ENCODE measurements around the gene PIEZO2. TPM values are rescaled to one million over a fixed set of nuclear protein-coding genes. Genes with fewer than 3 reads are reported as not detected.

PIEZO2 gene
- total RNA-seq, 4 donors from 2014 or later = 0.68 to 2.2 (median 1.1) TPM

DNA sequence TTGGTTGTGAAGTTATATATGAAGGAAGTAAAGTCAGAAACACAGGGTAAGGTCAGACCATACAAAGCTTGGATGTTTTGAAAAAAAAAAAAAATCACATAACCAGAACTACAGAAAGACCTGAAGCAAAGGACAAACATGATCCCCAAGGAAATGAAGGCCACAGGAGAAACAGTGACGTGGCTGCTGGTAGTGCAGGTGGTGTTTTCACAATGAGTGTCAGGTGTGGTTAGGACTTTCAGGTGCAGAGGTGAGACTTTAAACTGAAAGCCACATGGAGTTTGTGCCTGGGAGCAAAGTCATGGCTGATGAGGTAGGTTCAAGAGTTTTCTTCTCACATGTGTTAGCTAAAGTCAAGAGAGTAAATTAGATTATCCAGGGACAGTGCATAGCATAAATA, 270.7 kb downstream of the PIEZO2 start:
- Histone ChIP-seq H3K36me3 (no peaks in the 10 kb centered on the region), H3K4me3 (no peak overlapping the region), H3K27me3 (no peaks in the 10 kb centered on the region), H3K27ac (no peak overlapping the region), H3K9me3 (no peaks in the 10 kb centered on the region), H3K4me1 (no peaks in the 10 kb centered on the region)
- DNase-seq (ENCODE audit: low spot score in 2 of 2) = no peak
- TF ChIP-seq, protein P1, sequence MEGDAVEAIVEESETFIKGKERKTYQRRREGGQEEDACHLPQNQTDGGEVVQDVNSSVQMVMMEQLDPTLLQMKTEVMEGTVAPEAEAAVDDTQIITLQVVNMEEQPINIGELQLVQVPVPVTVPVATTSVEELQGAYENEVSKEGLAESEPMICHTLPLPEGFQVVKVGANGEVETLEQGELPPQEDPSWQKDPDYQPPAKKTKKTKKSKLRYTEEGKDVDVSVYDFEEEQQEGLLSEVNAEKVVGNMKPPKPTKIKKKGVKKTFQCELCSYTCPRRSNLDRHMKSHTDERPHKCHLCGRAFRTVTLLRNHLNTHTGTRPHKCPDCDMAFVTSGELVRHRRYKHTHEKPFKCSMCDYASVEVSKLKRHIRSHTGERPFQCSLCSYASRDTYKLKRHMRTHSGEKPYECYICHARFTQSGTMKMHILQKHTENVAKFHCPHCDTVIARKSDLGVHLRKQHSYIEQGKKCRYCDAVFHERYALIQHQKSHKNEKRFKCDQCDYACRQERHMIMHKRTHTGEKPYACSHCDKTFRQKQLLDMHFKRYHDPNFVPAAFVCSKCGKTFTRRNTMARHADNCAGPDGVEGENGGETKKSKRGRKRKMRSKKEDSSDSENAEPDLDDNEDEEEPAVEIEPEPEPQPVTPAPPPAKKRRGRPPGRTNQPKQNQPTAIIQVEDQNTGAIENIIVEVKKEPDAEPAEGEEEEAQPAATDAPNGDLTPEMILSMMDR (IDR thresholded peaks at IDR 0.05) = no peak
- no peak for TF ChIP-seq POLR2A (IDR thresholded peaks at IDR 0.05)
- 87% methylated on average over 1 of the region's 1 CpG for WGBS

DNA sequence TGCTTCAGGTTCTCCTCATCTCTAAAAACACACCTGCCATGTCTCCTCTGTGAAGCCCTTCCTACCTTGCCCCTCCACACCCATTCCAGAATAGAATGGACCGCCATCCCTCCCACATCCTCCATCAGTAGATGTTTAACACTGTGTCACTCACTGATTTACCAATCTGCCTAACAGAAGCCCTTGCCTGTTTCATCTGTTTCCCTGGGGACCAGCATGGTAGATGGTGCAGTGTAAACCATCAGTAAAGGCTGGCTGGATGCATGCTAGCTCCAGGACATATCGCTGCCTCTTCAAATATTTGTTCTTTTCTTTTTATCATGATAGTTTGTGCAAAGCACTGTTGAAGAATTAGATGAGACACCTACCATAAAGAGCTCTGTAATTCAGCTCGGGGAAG, 271.4 kb downstream of the PIEZO2 start:
- H3K27ac ChIP-seq = no peak overlapping the region
- WGBS = 88% methylated on average over 3 of the region's 3 CpGs
- no peak for TF ChIP-seq EP300 (IDR thresholded peaks at IDR 0.05)
- no peak for TF ChIP-seq POLR2AphosphoS5 (IDR thresholded peaks at IDR 0.05)
- no peak for TF ChIP-seq POLR2A (IDR thresholded peaks at IDR 0.05)

DNA sequence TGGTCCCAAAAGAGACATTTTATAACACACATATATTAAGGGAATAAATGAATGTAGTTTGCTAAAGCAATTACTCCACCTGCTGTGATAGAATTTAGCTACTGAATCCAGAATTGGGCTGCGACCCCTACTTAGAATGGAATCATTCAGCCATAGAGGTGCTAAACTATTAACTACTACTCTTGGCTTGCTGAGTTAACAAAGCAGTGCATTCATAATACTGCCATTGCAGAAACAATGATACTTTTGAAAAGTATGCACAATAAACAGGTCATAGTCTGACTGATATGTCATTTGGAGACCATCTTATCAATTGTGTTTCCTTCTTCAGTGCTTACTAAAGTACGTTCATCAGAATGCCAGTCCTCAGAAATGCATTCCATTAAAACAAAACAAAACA, 273.6 kb downstream of the PIEZO2 start:
- Histone ChIP-seq H3K4me3 (no peak overlapping the region), H3K4me1 (no peaks in the 10 kb centered on the region), H3K36me3 (no peaks in the 10 kb centered on the region), H3K27me3 (no peaks in the 10 kb centered on the region), H3K9me3 (no peaks in the 10 kb centered on the region), H3K27ac (no peak overlapping the region)
- DNase-seq (ENCODE audit: low spot score in 2 of 2) = no peak
- 70% methylated on average over 2 of the region's 2 CpGs for WGBS
- no peak for TF ChIP-seq EP300 (IDR thresholded peaks at IDR 0.05)
- no peak for TF ChIP-seq POLR2AphosphoS5 (IDR thresholded peaks at IDR 0.05)
- TF ChIP-seq, protein P1 (IDR thresholded peaks at IDR 0.05) = no peak

More for the DNA sequence above, 271.4 kb downstream of the PIEZO2 start:
- H3K9me3 ChIP-seq = no peaks in the 10 kb centered on the region
- H3K36me3 ChIP-seq = no peaks in the 10 kb centered on the region
- H3K4me3 ChIP-seq = no peak overlapping the region
- DNase-seq (ENCODE audit: low spot score in 2 of 2) = no peak
- H3K4me1 ChIP-seq = no peaks in the 10 kb centered on the region
- H3K27me3 ChIP-seq = no peaks in the 10 kb centered on the region

DNA sequence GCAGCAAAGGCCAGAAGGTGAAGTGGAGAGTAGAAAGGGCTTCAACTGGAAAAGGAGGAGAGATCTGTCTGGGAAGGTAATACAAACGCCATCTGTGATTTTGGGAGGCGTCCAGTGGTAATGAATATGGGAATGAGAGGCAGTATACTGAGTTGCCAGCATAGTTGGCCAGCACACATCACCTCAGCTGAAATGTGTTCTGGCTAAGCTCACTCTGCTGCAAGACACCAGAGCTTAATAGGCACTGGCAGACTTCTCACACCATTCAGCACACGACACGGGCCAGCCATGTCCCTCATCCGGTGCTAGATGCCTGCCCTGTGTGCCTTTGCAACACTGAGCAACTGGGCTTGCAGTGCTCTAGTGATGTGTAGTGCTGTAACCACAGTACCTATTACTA, 277.1 kb downstream of the PIEZO2 start:
- no peak for TF ChIP-seq POLR2A (IDR thresholded peaks at IDR 0.05)
- TF ChIP-seq POLR2AphosphoS5 (IDR thresholded peaks at IDR 0.05) = no peak
- TF ChIP-seq, protein P1 (IDR thresholded peaks at IDR 0.05) = no peak
- TF ChIP-seq EP300 (IDR thresholded peaks at IDR 0.05) = no peak
- no peaks in the 10 kb centered on the region for H3K9me3 ChIP-seq
- H3K27me3 ChIP-seq = no peaks in the 10 kb centered on the region
- no peaks in the 10 kb centered on the region for H3K4me1 ChIP-seq
- H3K4me3 ChIP-seq = no peak overlapping the region
- WGBS = 50% methylated on average over 4 of the region's 5 CpGs
- no peaks in the 10 kb centered on the region for H3K36me3 ChIP-seq
- DNase-seq (ENCODE audit: low spot score in 2 of 2) = no peak
- H3K27ac ChIP-seq = no peak overlapping the region

DNA sequence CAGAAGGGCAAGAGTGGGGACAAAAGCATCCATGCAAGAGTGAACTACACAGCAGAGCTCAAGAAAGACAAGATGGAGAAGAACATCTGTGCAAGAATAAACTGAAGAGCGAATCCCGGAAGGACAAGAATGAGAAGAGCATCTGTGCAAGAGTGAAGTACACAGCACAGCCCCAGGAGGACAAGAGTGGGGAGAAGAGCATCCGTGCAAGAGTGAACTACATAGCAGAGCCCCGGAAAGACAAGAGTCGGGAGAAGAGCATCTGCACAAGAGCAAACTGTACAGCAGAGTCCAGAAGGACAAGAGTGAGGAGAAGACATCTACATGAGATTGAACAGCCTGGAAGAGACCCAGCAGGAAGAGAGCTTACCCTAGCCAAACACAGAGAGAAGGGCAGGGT, 284.6 kb downstream of the PIEZO2 start:
- Histone ChIP-seq H3K27me3 (no peaks in the 10 kb centered on the region), H3K4me3 (no peak overlapping the region), H3K9me3 (no peaks in the 10 kb centered on the region), H3K27ac (no peak overlapping the region), H3K36me3 (no peaks in the 10 kb centered on the region), H3K4me1 (no peaks in the 10 kb centered on the region)
- no peak for DNase-seq (ENCODE audit: low spot score in 2 of 2)
- TF ChIP-seq EP300 (IDR thresholded peaks at IDR 0.05) (no peak), POLR2AphosphoS5 (IDR thresholded peaks at IDR 0.05) (no peak)
- WGBS = 84% methylated on average over 5 of the region's 5 CpGs

- Histone ChIP-seq H3K9me3 (no peaks in the 10 kb centered on the region), H3K27me3 (no peaks in the 10 kb centered on the region), H3K4me1 (no peaks in the 10 kb centered on the region), H3K4me3 (no peak overlapping the region), H3K36me3 (no peaks in the 10 kb centered on the region), H3K27ac (no peak overlapping the region)
- no peak for DNase-seq (ENCODE audit: low spot score in 2 of 2)
- TF ChIP-seq, protein P1 (IDR thresholded peaks at IDR 0.05) = no peak
- TF ChIP-seq EP300 (IDR thresholded peaks at IDR 0.05) (no peak), POLR2A (IDR thresholded peaks at IDR 0.05) (no peak), POLR2AphosphoS5 (IDR thresholded peaks at IDR 0.05) (no peak)
- WGBS = 97% methylated on average over 2 of the region's 2 CpGs
Measured at GRCh38 chr18:10863026-10863425, 286.3 kb downstream of the PIEZO2 start.
